IMR-90 (cell line): ENCODE measurements around the gene FOXN3. TPM values are rescaled to one million over a fixed set of nuclear protein-coding genes. Genes with fewer than 3 reads are reported as not detected.
"Not testable (repeated sequence)": the region's sequence is repeated elsewhere in the genome, so short reads cannot be mapped to it uniquely, and the experiment has no call there.

Source experiments
- ATAC-seq: fragments of 200-7000 bp; cut with Tn5 transposase; 2 replicates; pipeline ENCODE4 v1.9.1; 2020; ENCODE audit warnings: low read depth, mild to moderate bottlenecking, moderate library complexity
- BruUV-seq: library from RNA; stranded (reverse); fragments of 400-500 nt; replicated peaks from 2 replicates; lab custom pipeline; 2021; lab: Mats Ljungman, UMichigan
- CTCF ChIA-PET: fragments of 300-600 bp; formaldehyde crosslinking; extraction: SDS; loops from one replicate; lab custom pipeline; 2021; ENCODE audit warnings: antibody characterized with exemption; lab: Yijun Ruan, JAX
- POLR2A ChIA-PET: fragments of 300-600 bp; sonication (Branson Sonifier 250); formaldehyde crosslinking; loops from one replicate; lab custom pipeline; 2022; ENCODE audit warnings: antibody characterized with exemption; ENCODE audit not compliant: unreplicated experiment; lab: Charles Lee
- DNase-seq: peaks from one replicate; pipeline ENCODE4 v3.0.0; 2013
- H2AFZ ChIP-seq: replicated peaks from 2 replicates; pipeline ENCODE3; 2013; ENCODE audit warnings: low read length, mild to moderate bottlenecking; ENCODE audit not compliant: poor library complexity
- H2AK5ac ChIP-seq: 2 replicates; pipeline ENCODE4 v1.6.1; 2013; ENCODE audit warnings: low read depth, low read length, inconsistent platforms
- H2AK9ac ChIP-seq: replicated peaks from 2 replicates; pipeline ENCODE3; 2013; ENCODE audit warnings: mild to moderate bottlenecking, low read depth, low read length, moderate library complexity; ENCODE audit not compliant: poor library complexity
- H2BK120ac ChIP-seq: 2 replicates; pipeline ENCODE4 v1.6.1; 2013; ENCODE audit warnings: low read depth, low read length, inconsistent platforms
- H2BK15ac ChIP-seq: 3 replicates; pipeline ENCODE4 v1.6.1; 2013; ENCODE audit warnings: low read depth, low read length, inconsistent platforms
- H2BK20ac ChIP-seq: 2 replicates; pipeline ENCODE4 v1.6.1; 2013; ENCODE audit warnings: low read depth, mild to moderate bottlenecking, inconsistent platforms, low read length, moderate library complexity
- H2BK5ac ChIP-seq: 2 replicates; pipeline ENCODE4 v1.6.1; 2013; ENCODE audit warnings: mild to moderate bottlenecking, low read depth, low read length, inconsistent platforms; ENCODE audit not compliant: poor library complexity, severe bottlenecking
- H3K14ac ChIP-seq: replicated peaks from 2 replicates; pipeline ENCODE4 v1.6.1; 2013; ENCODE audit warnings: low read depth, low read length, inconsistent platforms
- H3K18ac ChIP-seq: 2 replicates; pipeline ENCODE4 v1.6.1; 2013; ENCODE audit warnings: low read depth, low read length, control low read depth
- H3K23ac ChIP-seq: 2 replicates; pipeline ENCODE4 v1.6.1; 2013; ENCODE audit warnings: low read depth, low read length, inconsistent platforms
- H3K27ac ChIP-seq: 2 replicates; pipeline ENCODE4 v1.5.1; 2013; ENCODE audit warnings: mild to moderate bottlenecking, control low read depth, low read length; ENCODE audit not compliant: insufficient read depth
- H3K27me3 ChIP-seq: 2 replicates; pipeline ENCODE4 v1.6.1; 2013; ENCODE audit warnings: low read length; ENCODE audit not compliant: control insufficient read depth, insufficient read depth
- H3K36me3 ChIP-seq: 2 replicates; pipeline ENCODE4 v1.6.1; 2013; ENCODE audit warnings: low read length, mixed read lengths; ENCODE audit not compliant: control insufficient read depth, insufficient read depth
- H3K4ac ChIP-seq: 2 replicates; pipeline ENCODE4 v1.6.1; 2013; ENCODE audit warnings: low read depth, low read length, inconsistent platforms
- H3K4me1 ChIP-seq: 2 replicates; pipeline ENCODE4 v1.6.1; 2013; ENCODE audit warnings: low read length, mixed read lengths; ENCODE audit not compliant: control insufficient read depth, insufficient read depth
- H3K4me2 ChIP-seq: 2 replicates; pipeline ENCODE4 v1.6.1; 2013; ENCODE audit warnings: low read depth, mild to moderate bottlenecking, control low read depth, low read length, moderate library complexity
- H3K4me3 ChIP-seq: 2 replicates; pipeline ENCODE4 v1.5.1; 2013; ENCODE audit warnings: low read depth, mild to moderate bottlenecking, control low read depth, low read length, moderate library complexity; ENCODE audit not compliant: insufficient read depth
- H3K56ac ChIP-seq: 2 replicates; pipeline ENCODE4 v1.6.1; 2013; ENCODE audit warnings: low read length, inconsistent platforms; ENCODE audit not compliant: insufficient read depth; ENCODE audit errors: extremely low read depth
- H3K79me1 ChIP-seq, 2 experiments: 2 replicates each; pipeline ENCODE4 v1.6.1; 2013; ENCODE audit warnings: low read length in 2 of 2, inconsistent platforms in 1 of 2, low read depth in 1 of 2
- H3K9ac ChIP-seq: 2 replicates; pipeline ENCODE4 v1.6.1; 2013; ENCODE audit warnings: low read depth, low read length, control low read depth
- H3K9me1 ChIP-seq: 2 replicates; pipeline ENCODE4 v1.6.1; 2013; ENCODE audit warnings: low read length, inconsistent platforms; ENCODE audit not compliant: insufficient read depth
- H3K9me3 ChIP-seq: 2 replicates; pipeline ENCODE4 v1.6.1; 2013; ENCODE audit warnings: low read length; ENCODE audit not compliant: control insufficient read depth, insufficient read depth
- H4K20me1 ChIP-seq: 2 replicates; pipeline ENCODE4 v1.6.1; 2013; ENCODE audit warnings: low read length, inconsistent platforms; ENCODE audit not compliant: insufficient read depth
- H4K5ac ChIP-seq: 2 replicates; pipeline ENCODE4 v1.6.1; 2013; ENCODE audit warnings: mild to moderate bottlenecking, low read depth, low read length, control low read depth
- H4K8ac ChIP-seq, 2 experiments: 2 replicates each; pipeline ENCODE4 v1.6.1; 2013; ENCODE audit warnings: low read depth in 2 of 2, low read length in 2 of 2, control low read depth in 1 of 2, inconsistent platforms in 1 of 2
- H4K91ac ChIP-seq: 2 replicates; pipeline ENCODE4 v1.6.1; 2013; ENCODE audit warnings: low read depth, low read length, inconsistent platforms; ENCODE audit not compliant: insufficient read depth
- WGBS, 2 experiments: methylation state at CpG; one replicate each; pipeline versions ENCODE4 v1.1.5 to v1.1.7; 2013; ENCODE audit warnings: missing lambda C conversion rate in 2 of 2; ENCODE audit not compliant: insufficient read length in 1 of 2; ENCODE audit errors: extremely low coverage in 2 of 2; 5-methylcytosine and 5-hydroxymethylcytosine counted together
- dilution Hi-C: fragments of 300-500 bp; cut with HindIII; formaldehyde crosslinking; loops from one replicate; pipeline ENCODE4 v1.14.3; 2018; ENCODE audit warnings: low sequenced_read_pairs; ENCODE audit not compliant: unreplicated experiment
- in situ Hi-C: fragments of 300-500 bp; cut with MboI; formaldehyde crosslinking; loops from 3 replicates; pipeline ENCODE4 v1.14.3; 2019; ENCODE audit warnings: low sequenced_read_pairs, inconsistent platforms, mixed read lengths
- intact Hi-C: fragments of 100-400 bp; cut with micrococcal nuclease; formaldehyde crosslinking; loops from 2 replicates; pipeline ENCODE4 v1.10.0; 2022
- polyA plus RNA-seq, 3 experiments: library from polyadenylated mRNA; depleted of rRNA; stranded (reverse); fragments of >200 nt; gene quantifications; 2 replicates each; pipeline ENCODE4 v1.2.3, GENCODE V29; 2012; ENCODE audit warnings: low replicate concordance in 1 of 3
- total RNA-seq: library from RNA; depleted of rRNA; stranded (reverse); fragments of >200 nt; gene quantifications from 2 replicates; pipeline ENCODE4 v1.2.3, GENCODE V29; 2012

Gene FOXN3
- total and polyA plus RNA-seq, 2 of the 4 experiments (the other 2 are of a cell fraction): 22.6 to 33.7 TPM

- H2BK20ac ChIP-seq, H3K14ac ChIP-seq, H2AK5ac ChIP-seq, H3K4me1 ChIP-seq, H3K4ac ChIP-seq, H3K9ac ChIP-seq, H3K27ac ChIP-seq, ATAC-seq, intact Hi-C loops, H4K8ac ChIP-seq, H3K56ac ChIP-seq, DNase-seq, H4K5ac ChIP-seq, in situ Hi-C loops, H2AFZ ChIP-seq, H3K4me3 ChIP-seq, H2BK15ac ChIP-seq, H3K27me3 ChIP-seq, H4K91ac ChIP-seq, H3K4me2 ChIP-seq, CTCF ChIA-PET, dilution Hi-C loops, POLR2A ChIA-PET, H2AK9ac ChIP-seq, H3K9me3 ChIP-seq, BruUV-seq, H2BK5ac ChIP-seq, H3K23ac ChIP-seq, H2BK120ac ChIP-seq, H3K18ac ChIP-seq: not testable (repeated sequence)
- peaks cover 13% of the 10 kb centered on the region for H4K20me1 ChIP-seq
- peaks cover 17% of the 10 kb centered on the region; the same call in 1 of the 2 replicates for H3K9me1 ChIP-seq
- H3K36me3 ChIP-seq: peaks cover 15% of the 10 kb centered on the region
- WGBS, 2 experiments: no CpG with 5 or more reads among the region's 4 CpGs
- peaks cover 50 to 76% of the 10 kb centered on the region in 2 experiments for H3K79me1 ChIP-seq
These were observed 122.6 kb downstream of the FOXN3 start for GRCh38 chr14:89294469-89294868.
